Hepatocyte (in vitro differentiated cells): ENCODE results near the gene SLC23A2. TPM values are rescaled to one million over a fixed set of nuclear protein-coding genes. Genes with fewer than 3 reads are reported as not detected.

Experiments used
- DNase-seq: peaks from one replicate; pipeline ENCODE4 v3.0.0-alpha.2; 2016; ENCODE audit warnings: low spot score
- H2AFZ ChIP-seq: fragments of 200-600 bp; sonication (generic); 2 replicates; pipeline ENCODE4 v1.6.0; 2016; ENCODE audit warnings: antibody characterized with exemption, mild to moderate bottlenecking
- H3K27ac ChIP-seq: fragments of 200-600 bp; sonication (generic); 2 replicates; pipeline ENCODE4 v1.5.1; 2016; ENCODE audit warnings: mild to moderate bottlenecking
- H3K27me3 ChIP-seq: fragments of 200-600 bp; sonication (generic); 2 replicates; pipeline ENCODE4 v1.6.1; 2016
- H3K36me3 ChIP-seq: fragments of 200-600 bp; sonication (generic); replicated peaks from 2 replicates; pipeline ENCODE4 v1.5.1; 2016; ENCODE audit warnings: low read depth; ENCODE audit not compliant: insufficient read depth
- H3K4me1 ChIP-seq: fragments of 200-600 bp; sonication (generic); 2 replicates; pipeline ENCODE4 v1.5.1; 2016; ENCODE audit warnings: mild to moderate bottlenecking, moderate library complexity; ENCODE audit not compliant: insufficient read depth
- H3K4me2 ChIP-seq: fragments of 200-600 bp; sonication (generic); 2 replicates; pipeline ENCODE4 v1.6.0; 2016
- H3K4me3 ChIP-seq: fragments of 200-600 bp; sonication (generic); 2 replicates; pipeline ENCODE4 v1.5.1; 2016; ENCODE audit warnings: mild to moderate bottlenecking
- H3K79me2 ChIP-seq: fragments of 200-600 bp; sonication (generic); 2 replicates; pipeline ENCODE4 v1.6.0; 2017; ENCODE audit warnings: mild to moderate bottlenecking
- H3K9me2 ChIP-seq: fragments of 200-600 bp; sonication (generic); replicated peaks from 2 replicates; pipeline ENCODE4 v1.6.0; 2017; ENCODE audit warnings: mild to moderate bottlenecking; ENCODE audit not compliant: insufficient read depth
- H3K9me3 ChIP-seq: fragments of 200-600 bp; sonication (generic); 2 replicates; pipeline ENCODE4 v1.5.1; 2016; ENCODE audit warnings: low read depth, mild to moderate bottlenecking
- H4K20me1 ChIP-seq: fragments of 200-600 bp; sonication (generic); 2 replicates; pipeline ENCODE4 v1.6.0; 2016; ENCODE audit warnings: mild to moderate bottlenecking; ENCODE audit not compliant: insufficient read depth, poor library complexity, severe bottlenecking
- CTCF ChIP-seq: fragments of 200-600 bp; sonication (generic); IDR thresholded peaks from 2 replicates; pipeline ENCODE4 v1.5.1; 2016; ENCODE audit warnings: antibody characterized with exemption, mild to moderate bottlenecking; ENCODE audit not compliant: poor library complexity
- EZH2 ChIP-seq: fragments of 200-600 bp; sonication (generic); IDR thresholded peaks from 2 replicates; pipeline ENCODE4 v1.6.1; 2016; ENCODE audit warnings: antibody characterized with exemption, mild to moderate bottlenecking, borderline replicate concordance
- EZH2phosphoT487 ChIP-seq: fragments of 200-600 bp; sonication (generic); IDR thresholded peaks from one replicate; pipeline ENCODE4 v1.6.1; 2018; ENCODE audit warnings: antibody characterized with exemption, mild to moderate bottlenecking, low read depth, moderate library complexity; ENCODE audit not compliant: unreplicated experiment, severe bottlenecking
- WGBS: methylation state at CpG from one replicate; pipeline ENCODE4 v1.1.6; 2016; ENCODE audit warnings: low lambda C conversion rate; ENCODE audit errors: missing lambda C conversion rate; 5-methylcytosine and 5-hydroxymethylcytosine counted together
- polyA plus RNA-seq: library from polyadenylated mRNA; unstranded; fragments of >200 nt; fragmentation: Nextera tagmentation; extraction: Ambion mirVana; gene quantifications from 2 replicates; pipeline ENCODE4 v1.2.1, GENCODE V29; 2016
- total RNA-seq: library from RNA; depleted of rRNA; stranded (reverse); fragments of >200 nt; gene quantifications from 2 replicates; pipeline ENCODE4 v1.2.3, GENCODE V29; 2014

Gene SLC23A2
- total and polyA plus RNA-seq, 2 experiments from 2014 or later, result 8.2 to 13.3 TPM

- H3K9me2 ChIP-seq, result no peaks in the 10 kb centered on the region
- no peaks in the 10 kb centered on the region for H4K20me1 ChIP-seq
- H3K9me3 ChIP-seq, result no peaks in the 10 kb centered on the region
- no peak for DNase-seq
- no peak overlapping the region for H3K27ac ChIP-seq
- H2AFZ ChIP-seq, result no peak overlapping the region
- no peak for TF ChIP-seq CTCF
- TF ChIP-seq EZH2phosphoT487, result no peak
- TF ChIP-seq EZH2, result no peak
- no peaks in the 10 kb centered on the region for H3K79me2 ChIP-seq
- no peaks in the 10 kb centered on the region for H3K27me3 ChIP-seq
- H3K36me3 ChIP-seq, result no peaks in the 10 kb centered on the region
- no peak overlapping the region for H3K4me3 ChIP-seq
- 95% methylated on average over 5 of the region's 5 CpGs for WGBS
- no peak overlapping the region for H3K4me2 ChIP-seq
- H3K4me1 ChIP-seq, result no peaks in the 10 kb centered on the region
Measured at GRCh38 chr20:4870906-4871305, 130.4 kb downstream of the SLC23A2 start.

- Histone ChIP-seq H3K36me3 (no peaks in the 10 kb centered on the region), H3K9me2 (no peaks in the 10 kb centered on the region), H3K27me3 (no peaks in the 10 kb centered on the region), H3K4me3 (no peak overlapping the region), H3K9me3 (no peaks in the 10 kb centered on the region), H3K4me1 (no peaks in the 10 kb centered on the region), H2AFZ (no peak overlapping the region), H4K20me1 (no peaks in the 10 kb centered on the region), H3K27ac (peak overlapping the region; percentile 45), H3K79me2 (no peaks in the 10 kb centered on the region), H3K4me2 (peak overlapping the region; percentile 20)
- peak; percentile 44 for DNase-seq
- TF ChIP-seq EZH2 (no peak), CTCF (no peak), EZH2phosphoT487 (no peak)
- 80% methylated on average over 20 of the region's 20 CpGs for WGBS
Measured at GRCh38 chr20:4869290-4870193, 131.8 kb downstream of the SLC23A2 start.

- DNase-seq, result peak; percentile 17
- Histone ChIP-seq H3K79me2 (no peaks in the 10 kb centered on the region), H3K4me2 (no peak overlapping the region), H3K36me3 (no peaks in the 10 kb centered on the region), H3K4me3 (no peak overlapping the region), H3K27me3 (no peaks in the 10 kb centered on the region), H3K9me2 (no peaks in the 10 kb centered on the region), H3K27ac (no peak overlapping the region), H4K20me1 (no peaks in the 10 kb centered on the region), H2AFZ (no peak overlapping the region), H3K4me1 (no peaks in the 10 kb centered on the region), H3K9me3 (no peaks in the 10 kb centered on the region)
- TF ChIP-seq EZH2, result no peak
- WGBS, result 86% methylated on average over 4 of the region's 4 CpGs
Measured at GRCh38 chr20:4867051-4867450, 134.3 kb downstream of the SLC23A2 start.

GRCh38 chr20:4866429-4866828 lies 134.9 kb downstream of the SLC23A2 start:
- no peaks in the 10 kb centered on the region for H3K79me2 ChIP-seq
- DNase-seq, result no peak
- H4K20me1 ChIP-seq, result no peaks in the 10 kb centered on the region
- TF ChIP-seq EZH2, result no peak
- TF ChIP-seq EZH2phosphoT487, result no peak
- TF ChIP-seq CTCF, result no peak
- WGBS, result 74% methylated on average over 2 of the region's 2 CpGs
- H3K9me3 ChIP-seq, result no peaks in the 10 kb centered on the region
- H2AFZ ChIP-seq, result no peak overlapping the region
- no peak overlapping the region for H3K4me2 ChIP-seq
- H3K27me3 ChIP-seq, result no peaks in the 10 kb centered on the region
- no peaks in the 10 kb centered on the region for H3K4me1 ChIP-seq
- H3K36me3 ChIP-seq, result no peaks in the 10 kb centered on the region
- H3K4me3 ChIP-seq, result no peak overlapping the region
- H3K27ac ChIP-seq, result no peak overlapping the region
- no peaks in the 10 kb centered on the region for H3K9me2 ChIP-seq
